Activated CD8-positive, alpha-beta memory T cell treated with anti-CD3 and anti-CD28 coated beads for 1 hour (primary cell): ENCODE results near the gene DSG3.

Experiments used
- DNase-seq, 2 donors: peaks; one replicate each; pipeline ENCODE4 v3.0.0-alpha.2; 2020; ENCODE audit warnings: low read depth in 1 of 2; ENCODE audit errors: extremely low read depth in 1 of 2

Gene DSG3

GRCh38 chr18:31512203-31512764 lies 64.7 kb downstream of the DSG3 start:
- DNase-seq, result no peak

GRCh38 chr18:31513189-31513935 lies 65.8 kb downstream of the DSG3 start:
- no peak for DNase-seq

GRCh38 chr18:31516437-31516836 lies 68.9 kb downstream of the DSG3 start:
- DNase-seq, result no peak

- no peak for DNase-seq
These were observed 78.8 kb downstream of the DSG3 start for GRCh38 chr18:31526374-31526773.
